ENCODE measurements around the gene LUC7L.
"Not testable (repeated sequence)": the region's sequence is repeated elsewhere in the genome, so short reads cannot be mapped to it uniquely, and the experiment has no call there.

Gene LUC7L

GRCh38 chr16:263182-263774 is 34.0 kb upstream of the LUC7L start:
- no peak for DNase-seq

- no peak for DNase-seq
Measured at GRCh38 chr16:262121-262745, 33.0 kb upstream of the LUC7L start.

GRCh38 chr16:261031-261691 is 31.9 kb upstream of the LUC7L start:
- no peak for DNase-seq

GRCh38 chr16:260326-260725 is 31.1 kb upstream of the LUC7L start:
- DNase-seq: no peak

- no peak for DNase-seq
Measured at GRCh38 chr16:259814-260253, 30.6 kb upstream of the LUC7L start.

- DNase-seq: no peak
Measured at GRCh38 chr16:259226-259625, 30.0 kb upstream of the LUC7L start.

GRCh38 chr16:258091-258490 is 28.8 kb upstream of the LUC7L start:
- not testable (repeated sequence) for DNase-seq

- no peak for DNase-seq
Measured at GRCh38 chr16:255183-255582, 25.9 kb upstream of the LUC7L start.

GRCh38 chr16:254461-254860 is 25.2 kb upstream of the LUC7L start:
- no peak for DNase-seq

GRCh38 chr16:253833-254232 is 24.6 kb upstream of the LUC7L start:
- no peak for DNase-seq

GRCh38 chr16:252366-253337 is 23.4 kb upstream of the LUC7L start:
- no peak for DNase-seq

- DNase-seq: no peak
Measured at GRCh38 chr16:249431-249830, 20.2 kb upstream of the LUC7L start.

- DNase-seq: no peak
Measured at GRCh38 chr16:247027-247426, 17.8 kb upstream of the LUC7L start.

- DNase-seq: no peak
Measured at GRCh38 chr16:245105-245504, 15.9 kb upstream of the LUC7L start.

GRCh38 chr16:243348-243747 is 14.1 kb upstream of the LUC7L start:
- DNase-seq: no peak

- DNase-seq: no peak
Measured at GRCh38 chr16:242281-242680, 13.0 kb upstream of the LUC7L start.

GRCh38 chr16:240559-240958 is 11.3 kb upstream of the LUC7L start:
- no peak for DNase-seq

GRCh38 chr16:239948-240277 is 10.7 kb upstream of the LUC7L start:
- DNase-seq: no peak

GRCh38 chr16:234468-235305 is 5.4 kb upstream of the LUC7L start, which contains the start of gene FAM234A:
Gene FAM234A (plus strand): TSS chr16:234821. CDS start chr16:254414, 19,593 bp downstream.
- peak; percentile 79 for DNase-seq

GRCh38 chr16:230949-231348 is 1.7 kb upstream of the LUC7L start:
- no peak for DNase-seq

- DNase-seq: not testable (repeated sequence)
Measured at GRCh38 chr16:230351-230750, 1.1 kb upstream of the LUC7L start.

GRCh38 chr16:229731-230281 is 557 bp upstream of the LUC7L start:
- DNase-seq: no peak
